SU-DHL-6 (cell line): ENCODE results near the gene PLCB1.

Source experiments
- CTCF ChIP-seq: fragments of 200-600 bp; sonication (generic); IDR thresholded peaks from one replicate; pipeline ENCODE4 v1.5.1; 2017; ENCODE audit warnings: antibody characterized with exemption, mild to moderate bottlenecking, low read length, moderate library complexity; ENCODE audit not compliant: insufficient read depth, poor library complexity, severe bottlenecking
- EZH2phosphoT487 ChIP-seq: fragments of 200-600 bp; sonication (generic), shearing (Covaris generic); conservative IDR thresholded peaks from 2 replicates; pipeline ENCODE4 v1.6.1; 2018; ENCODE audit warnings: mild to moderate bottlenecking, antibody characterized with exemption, low read length, moderate library complexity, mixed read lengths

- TF ChIP-seq CTCF (no peak), EZH2phosphoT487 (no peak)
Measured at GRCh38 chr20:8647961-8648441, 515.9 kb downstream of the PLCB1 start.
